ENCODE measurements around the gene COL16A1. TPM values are rescaled to one million over a fixed set of nuclear protein-coding genes. Genes with fewer than 3 reads are reported as not detected.
A peak's percentile ranks its signal among the peaks of the same experiment; 100 is the strongest.

COL16A1 gene
- polyA plus RNA-seq, 1 of the 3 experiments (the other 2 are of a cell fraction), result 10.4 TPM

DNA sequence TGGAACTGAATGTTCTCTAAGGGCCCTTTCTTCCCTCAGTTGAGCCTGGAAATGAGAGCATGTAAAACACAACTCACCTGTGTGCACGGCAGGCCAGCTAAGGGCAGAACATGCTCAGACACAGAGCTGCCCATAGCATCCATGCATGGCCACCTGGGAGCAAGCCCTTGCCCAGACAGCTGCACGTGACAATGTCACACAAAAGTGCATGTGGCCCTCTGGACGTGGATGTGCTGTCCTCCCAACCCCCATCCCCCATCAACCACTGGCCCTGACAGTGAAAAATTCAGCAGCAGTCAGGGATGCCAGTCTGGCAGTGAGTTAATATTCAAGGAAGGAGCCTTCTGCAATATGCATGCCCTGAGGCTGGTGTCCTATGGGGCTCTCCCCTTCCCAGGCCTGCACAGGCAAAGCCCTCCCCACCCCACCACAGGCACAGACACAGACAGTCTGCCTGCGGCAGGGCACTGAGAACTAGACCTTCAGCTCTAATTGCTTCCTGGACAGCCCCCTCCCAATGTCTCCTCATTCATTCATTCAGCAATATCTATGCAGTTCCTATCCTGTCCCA lies 14.6 kb upstream of the COL16A1 start:
- TF ChIP-seq SMC3 (IDR thresholded peaks at IDR 0.05; ENCODE audit: low read depth, low read length), result no peak
- no peak for TF ChIP-seq JUND (IDR thresholded peaks at IDR 0.05)
- TF ChIP-seq EZH2phosphoT487 (IDR thresholded peaks at IDR 0.05; ENCODE audit: borderline replicate concordance, low read depth), result no peak
- no peak for TF ChIP-seq GABPA (IDR thresholded peaks at IDR 0.05; ENCODE audit: low read depth)
- no peak for TF ChIP-seq REST (IDR thresholded peaks at IDR 0.05; ENCODE audit: low read depth, low read length)
- TF ChIP-seq FOXJ3 (CRISPR knock-in tag; IDR thresholded peaks at IDR 0.05), result 0 out of 2 replicates have a peak, but pooled peaks have one; percentile 27
- TF ChIP-seq NFIC (IDR thresholded peaks at IDR 0.05; ENCODE audit: borderline replicate concordance), result no peak
- peak; percentile 35; the same call in 1 of the 2 replicates for TF ChIP-seq MXI1 (IDR thresholded peaks at IDR 0.05; ENCODE audit: low read depth, low read length)
- peak in 1 of 2 experiments; percentile 41; a peak in 1 of 4 replicates for TF ChIP-seq EP300 (IDR thresholded peaks at IDR 0.05; ENCODE audit: borderline replicate concordance in 1 of 2, low read depth in 1 of 2, low read length in 1 of 2)
- no peak for TF ChIP-seq CHD2 (IDR thresholded peaks at IDR 0.05; ENCODE audit: low read length, partially characterized antibody)
- TF ChIP-seq TCF12 (IDR thresholded peaks at IDR 0.05), result no peak
- WGBS (ENCODE audit: low lambda C conversion rate), result 63% methylated on average over 2 of the region's 4 CpGs
- CTCF ChIA-PET, result interaction anchor here (1.2 to 10.3 kb wide), 6 partner anchors 12 to 70 kb away, joined by 3 to 156 read pairs (median 68); partner anchors contain the start of gene ADGRB2

DNA sequence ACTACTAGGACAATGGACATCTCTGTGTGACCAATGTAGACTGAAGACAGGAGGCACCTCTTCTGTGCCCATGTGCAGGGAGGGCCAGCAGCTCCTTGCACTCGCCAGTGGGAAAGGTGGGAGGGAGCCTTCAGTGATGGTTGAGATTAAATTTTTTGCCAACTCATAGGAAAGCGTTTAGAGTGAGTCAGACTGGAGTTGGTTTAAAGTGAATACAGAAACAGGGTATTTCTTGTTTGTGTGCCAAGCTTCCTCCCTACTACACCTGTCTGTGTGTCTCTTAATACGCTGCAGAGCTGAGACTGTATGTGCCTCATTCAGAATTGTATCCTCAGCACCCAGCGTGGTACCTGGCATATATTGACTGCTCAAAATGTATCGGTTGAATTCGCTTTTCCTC lies 13.5 kb upstream of the COL16A1 start:
- Histone ChIP-seq H3K4me1 (ENCODE audit: control insufficient read depth in 1 of 2, insufficient read depth in 2 of 2, low read depth in 1 of 2, low read length in 1 of 2) (peaks cover 35 to 51% of the 10 kb centered on the region in 2 experiments; a peak in 3 of 4 replicates), H3K4me3 (ENCODE audit: low read depth in 2 of 2, low read length in 1 of 2) (no peak overlapping the region), H3K9me3 (no peaks in the 10 kb centered on the region), H3K9me2 (no peaks in the 10 kb centered on the region), H3F3A (replicated peaks; ENCODE audit: insufficient read depth) (peaks cover 20% of the 10 kb centered on the region), H4K20me1 (ENCODE audit: insufficient read depth) (no peaks in the 10 kb centered on the region), H3K36me3 (replicated peaks in 1 of 2; ENCODE audit: control insufficient read depth in 1 of 2, insufficient read depth in 2 of 2, low read length in 1 of 2) (no peaks in the 10 kb centered on the region), H3K27ac (ENCODE audit: low read depth in 2 of 2, low read length in 1 of 2) (no peak overlapping the region), H2AFZ (ENCODE audit: low read depth) (no peak overlapping the region), H3K79me2 (ENCODE audit: insufficient read depth) (no peaks in the 10 kb centered on the region), H3K27me3 (ENCODE audit: insufficient read depth) (no peaks in the 10 kb centered on the region), H3K9ac (no peak overlapping the region), H3K4me2 (peak overlapping the region; percentile 30; the same call in 1 of the 2 replicates)
- 63% methylated on average over 6 of the region's 6 CpGs for WGBS (ENCODE audit: low lambda C conversion rate)
- ChIA-PET CTCF (interaction anchor here (0.7 to 10.3 kb wide), 16 partner anchors 8 to 247 kb away, joined by 3 to 156 read pairs (median 36); partner anchors contain the start of genes ADGRB2 and COL16A1), POLR2A (interaction anchor here (1.3 to 2.2 kb wide), 2 partner anchors 14 to 71 kb away, joined by 3 to 7 read pairs; partner anchors contain the start of gene COL16A1)
- no peak for DNase-seq
- TF ChIP-seq TCF12 (IDR thresholded peaks at IDR 0.05), result peak; percentile 63; the same call in 1 of the 2 replicates
- peak; percentile 63; the same call in 1 of the 2 replicates for TF ChIP-seq JUND (IDR thresholded peaks at IDR 0.05)
- TF ChIP-seq FOXM1 (IDR thresholded peaks at IDR 0.05; ENCODE audit: low read depth), result no peak
- 0 out of 2 replicates have a peak, but pooled peaks have one; percentile 50 for TF ChIP-seq NFIC (IDR thresholded peaks at IDR 0.05; ENCODE audit: borderline replicate concordance)
- peak; percentile 79 for TF ChIP-seq FOSL2 (IDR thresholded peaks at IDR 0.05; ENCODE audit: borderline replicate concordance, low read depth)
- no peak for TF ChIP-seq NRF1 (IDR thresholded peaks at IDR 0.05; ENCODE audit: low read depth, low read length)
- peak; percentile 57; the same call in 1 of the 2 replicates for TF ChIP-seq MAX (IDR thresholded peaks at IDR 0.05; ENCODE audit: low read depth)

More for the DNA sequence above, 14.6 kb upstream of the COL16A1 start:
- Histone ChIP-seq H3K4me2 (no peak overlapping the region), H3K9me3 (no peaks in the 10 kb centered on the region), H3K27ac (ENCODE audit: low read depth in 2 of 2, low read length in 1 of 2) (peak overlapping the region in 1 of 2 experiments; percentile 78; a peak in 2 of 4 replicates), H3K4me1 (ENCODE audit: control insufficient read depth in 1 of 2, insufficient read depth in 2 of 2, low read depth in 1 of 2, low read length in 1 of 2) (peaks cover 26 to 44% of the 10 kb centered on the region in 2 experiments; a peak in 2 of 4 replicates), H4K20me1 (ENCODE audit: insufficient read depth) (no peaks in the 10 kb centered on the region), H3K79me2 (ENCODE audit: insufficient read depth) (no peaks in the 10 kb centered on the region), H3F3A (replicated peaks; ENCODE audit: insufficient read depth) (peaks cover 10% of the 10 kb centered on the region), H3K9me2 (no peaks in the 10 kb centered on the region), H3K36me3 (replicated peaks in 1 of 2; ENCODE audit: control insufficient read depth in 1 of 2, insufficient read depth in 2 of 2, low read length in 1 of 2) (no peaks in the 10 kb centered on the region), H2AFZ (ENCODE audit: low read depth) (no peak overlapping the region), H3K27me3 (ENCODE audit: insufficient read depth) (no peaks in the 10 kb centered on the region), H3K4me3 (ENCODE audit: low read depth in 2 of 2, low read length in 1 of 2) (no peak overlapping the region), H3K9ac (no peak overlapping the region)
- peak; percentile 71 for DNase-seq
- POLR2A ChIA-PET, result interaction anchor here (1.3 kb wide), 1 partner anchor 15 kb away, joined by 3 read pairs; the partner anchor contains the start of gene COL16A1

Measured in SK-N-SH (cell line).